Epidermal melanocyte (primary cell): ENCODE measurements around the gene NEK8.
A peak's percentile ranks its signal among the peaks of the same experiment; 100 is the strongest.

Experiments
- DNase-seq: peaks from one replicate; pipeline ENCODE4 v3.0.0; 2011; ENCODE audit warnings: low spot score; ENCODE audit not compliant: insufficient read length

The NEK8 gene

GRCh38 chr17:28728364-28729200 lies at the start of gene NEK8:
TSS of gene NEK8 (plus strand) at chr17:28728788. CDS start at chr17:28728814, 26 bp downstream.
- peak; percentile 93 for DNase-seq

DNA sequence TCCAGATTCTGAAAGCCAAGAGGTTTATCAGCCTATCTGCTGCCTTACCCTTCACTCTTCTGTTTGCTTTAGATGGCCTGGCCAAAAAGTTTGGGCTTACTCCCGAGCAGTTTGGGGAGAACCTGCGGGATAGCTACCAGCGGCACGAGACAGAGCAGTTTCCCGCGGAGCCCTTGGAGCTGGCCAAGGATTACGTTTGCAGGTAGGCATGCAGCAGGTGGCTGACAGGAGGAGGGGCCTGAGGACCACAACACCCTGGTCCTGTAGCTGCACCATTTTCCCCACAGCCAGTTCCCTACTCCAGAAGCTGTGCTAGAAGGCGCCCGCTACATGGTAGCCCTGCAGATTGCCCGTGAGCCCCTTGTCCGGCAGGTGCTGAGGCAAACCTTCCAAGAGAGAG lies 45.9 kb upstream of the NEK8 start:
- DNase-seq: no peak

DNA sequence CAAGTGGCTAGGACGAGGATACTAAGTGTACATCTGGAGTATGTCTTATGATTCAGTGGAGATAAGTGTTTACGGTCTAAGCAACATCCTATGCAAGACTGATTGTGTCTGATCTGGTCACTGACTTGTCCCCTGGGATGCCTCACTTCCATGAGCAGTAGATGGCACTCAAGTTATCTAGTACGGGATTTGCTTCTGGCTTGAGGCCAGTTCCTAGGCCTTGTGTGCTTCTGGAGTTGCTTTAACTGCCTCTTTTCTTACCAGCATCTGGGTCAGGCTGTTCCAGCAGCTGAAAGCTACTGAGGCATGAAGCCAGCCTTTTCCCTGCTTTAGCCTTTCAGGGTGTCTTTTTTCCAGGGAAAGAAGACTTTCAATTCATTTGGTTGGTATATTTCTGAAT lies 43.6 kb upstream of the NEK8 start:
- DNase-seq: no peak

- no peak for DNase-seq
Measured at GRCh38 chr17:28685366-28685765, 43.2 kb upstream of the NEK8 start.

- no peak for DNase-seq
Measured at GRCh38 chr17:28686296-28686695, 42.3 kb upstream of the NEK8 start.

DNA sequence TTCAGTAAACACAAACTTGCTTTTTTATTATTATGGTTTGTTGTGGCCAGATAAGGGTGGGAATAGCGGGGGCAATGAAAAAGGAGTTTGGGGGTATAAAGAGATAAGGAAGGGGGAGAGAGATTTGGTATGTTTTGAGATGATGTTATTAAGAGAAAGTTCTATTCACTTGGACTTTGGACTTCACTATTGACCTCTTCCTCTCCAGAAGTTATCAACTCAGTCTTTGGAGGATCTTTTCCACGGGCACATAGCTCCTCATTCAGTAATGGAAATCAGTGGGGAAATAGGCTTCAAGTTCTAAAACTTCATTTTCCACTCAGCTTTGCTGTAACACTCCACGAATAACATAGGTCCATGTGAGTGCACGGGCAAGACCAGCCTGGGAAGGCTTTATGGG lies 40.1 kb upstream of the NEK8 start:
- no peak for DNase-seq

DNA sequence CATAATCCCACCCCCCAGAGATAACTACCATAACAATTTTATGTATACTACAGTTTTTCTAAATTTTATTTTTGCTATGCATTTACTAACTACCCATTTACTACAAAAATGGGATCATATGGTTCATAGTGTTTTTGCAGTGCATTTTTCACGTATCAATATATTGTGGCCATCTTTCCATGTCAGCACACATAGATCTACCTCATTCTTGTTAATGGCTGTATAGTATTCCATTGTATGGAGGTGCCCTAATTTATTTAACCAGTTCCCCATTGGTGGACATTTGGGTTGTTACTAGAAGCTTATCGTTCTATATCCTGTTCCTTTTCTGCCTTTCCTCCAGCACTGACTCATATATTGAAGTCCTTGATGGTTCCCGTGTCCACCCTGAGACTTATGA lies 39.6 kb upstream of the NEK8 start:
- DNase-seq: no peak

DNA sequence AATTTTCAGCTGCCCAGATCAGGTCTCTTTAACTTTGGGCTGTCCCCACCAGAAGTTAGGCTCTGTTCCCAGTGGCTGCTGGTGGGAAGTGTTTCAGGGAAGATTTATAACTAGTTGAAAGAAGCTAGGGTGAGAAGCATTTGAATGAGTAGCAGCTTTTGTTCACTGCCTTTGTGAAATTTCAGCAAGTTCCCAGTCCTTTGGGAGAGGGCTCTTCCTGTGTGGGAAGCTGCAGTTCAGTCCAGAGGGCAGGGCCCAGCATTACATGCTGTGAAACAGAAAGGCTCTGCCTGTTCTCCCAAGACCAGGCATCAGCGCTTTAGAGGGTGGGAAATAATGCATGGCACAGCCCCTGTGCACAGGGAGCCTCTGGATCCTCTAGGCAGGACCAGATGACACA lies 34.7 kb upstream of the NEK8 start:
- DNase-seq: no peak

DNA sequence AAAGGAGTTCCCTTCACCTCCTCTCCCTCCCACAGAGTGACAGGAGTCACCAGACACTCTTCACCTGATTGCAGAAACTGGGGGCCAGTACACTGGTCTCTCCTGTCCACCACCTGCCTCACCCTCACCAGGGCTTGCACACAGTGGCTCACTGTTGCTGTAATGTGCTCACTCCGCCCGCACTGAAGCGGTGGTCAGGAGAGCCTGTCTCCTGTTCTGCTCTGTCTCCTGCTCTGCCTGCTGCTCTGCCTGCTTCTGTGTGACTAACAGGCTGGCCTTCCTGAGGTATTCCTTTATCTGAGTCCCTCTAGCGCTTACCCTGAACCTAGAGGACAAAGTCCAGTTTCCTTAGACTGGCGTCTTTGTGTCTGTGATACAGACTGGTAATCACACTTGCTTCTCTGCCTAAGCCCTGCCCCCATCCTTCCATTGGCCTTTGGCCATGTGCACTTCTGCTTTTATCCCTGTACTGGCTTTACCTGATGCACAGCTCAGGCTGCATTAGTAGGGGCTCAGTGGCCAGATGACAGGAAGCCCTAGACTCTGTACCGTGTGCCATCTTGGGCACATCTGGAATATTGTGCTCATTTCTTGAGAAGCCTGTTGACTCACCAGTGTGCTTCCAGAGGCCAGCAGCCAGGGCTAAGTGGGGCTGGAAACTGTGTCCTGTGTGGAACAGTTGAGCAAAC lies 30.2 kb upstream of the NEK8 start:
- no peak for DNase-seq

DNA sequence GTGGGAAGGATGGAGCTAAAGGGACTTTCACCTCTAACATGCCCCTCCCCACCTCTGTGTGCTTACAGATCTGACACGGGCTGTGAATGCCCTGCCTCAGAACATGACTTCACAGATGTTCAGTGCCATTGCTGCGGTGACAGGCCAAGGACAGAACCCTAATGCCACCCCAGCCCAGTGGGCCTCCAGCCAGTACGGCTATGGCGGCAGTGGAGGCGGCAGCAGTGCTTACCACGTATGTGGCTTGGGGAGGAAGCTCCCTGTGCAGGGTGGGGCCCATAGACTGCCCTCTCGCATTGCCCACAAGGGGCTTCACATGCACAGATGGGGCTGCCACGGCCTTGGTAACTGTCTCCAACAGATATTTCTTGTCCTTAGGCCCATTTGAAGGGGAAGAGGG lies 28.3 kb upstream of the NEK8 start:
- no peak for DNase-seq

DNA sequence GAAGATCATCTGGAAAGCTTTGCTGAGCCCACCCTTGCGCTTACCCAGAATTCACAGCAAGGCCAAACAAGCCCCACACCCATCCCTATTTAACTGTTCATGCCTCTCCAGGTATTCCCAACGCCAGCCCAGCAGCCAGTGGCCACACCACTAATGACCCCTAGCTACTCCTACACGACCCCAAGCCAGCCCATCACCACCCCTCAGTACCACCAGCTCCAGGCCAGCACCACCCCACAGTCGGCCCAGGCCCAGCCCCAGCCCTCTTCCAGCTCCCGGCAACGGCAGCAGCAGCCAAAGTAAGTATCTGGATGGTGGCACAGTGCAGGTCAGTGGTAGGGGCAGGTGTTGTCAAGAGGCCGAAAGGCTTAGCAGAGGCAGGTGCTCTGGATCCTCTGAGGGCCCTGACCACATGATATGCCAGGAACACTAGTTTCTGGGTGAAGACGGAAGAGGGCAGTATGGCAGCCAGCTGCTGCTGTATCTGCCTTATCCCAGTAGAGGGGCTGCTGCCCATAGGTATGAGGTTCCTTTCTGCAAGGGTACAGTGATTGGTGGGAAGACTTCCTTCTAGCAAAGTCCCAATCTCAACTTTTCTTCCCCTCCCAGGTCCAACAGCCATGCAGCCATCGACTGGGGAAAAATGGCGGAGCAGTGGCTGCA lies 27.6 kb upstream of the NEK8 start:
- no peak for DNase-seq

GRCh38 chr17:28702026-28702751 lies 26.4 kb upstream of the NEK8 start:
- peak; percentile 5 for DNase-seq

- peak; percentile 2 for DNase-seq
Measured at GRCh38 chr17:28702752-28703150, 25.8 kb upstream of the NEK8 start.

GRCh38 chr17:28703552-28704218 lies 24.9 kb upstream of the NEK8 start:
- DNase-seq: peak; percentile 4

DNA sequence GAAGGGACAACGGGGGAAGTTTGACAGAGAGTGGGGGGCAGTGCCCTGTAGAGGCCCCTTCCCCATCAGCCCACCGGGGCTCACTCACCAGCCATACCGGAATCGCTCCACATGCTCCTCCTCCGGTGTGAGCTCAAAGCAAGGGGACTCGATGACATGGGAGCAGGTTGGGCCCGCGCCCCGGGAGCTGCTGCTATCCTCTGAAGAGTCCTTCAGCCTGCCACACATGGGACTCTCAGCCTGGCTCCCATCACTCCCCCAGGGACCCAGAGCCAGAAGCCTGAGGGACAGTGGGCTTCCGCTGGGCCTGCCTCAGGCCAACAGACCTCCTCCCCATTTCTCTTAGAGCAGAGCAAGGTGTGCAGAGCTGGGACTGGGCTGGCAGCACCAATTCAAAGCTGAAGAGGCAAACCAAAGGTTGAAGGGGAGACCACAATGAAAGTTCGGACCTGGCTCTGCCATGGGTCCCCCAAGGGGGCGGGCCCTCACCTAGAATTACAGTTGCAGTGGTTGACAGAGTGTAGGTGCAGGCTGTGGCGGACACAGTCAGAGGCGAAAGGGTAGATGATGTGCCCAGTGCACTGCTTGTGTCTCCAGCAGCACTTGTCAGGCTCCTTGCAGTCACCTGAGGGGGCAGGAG lies 24.2 kb upstream of the NEK8 start:
- DNase-seq: peak; percentile 3

DNA sequence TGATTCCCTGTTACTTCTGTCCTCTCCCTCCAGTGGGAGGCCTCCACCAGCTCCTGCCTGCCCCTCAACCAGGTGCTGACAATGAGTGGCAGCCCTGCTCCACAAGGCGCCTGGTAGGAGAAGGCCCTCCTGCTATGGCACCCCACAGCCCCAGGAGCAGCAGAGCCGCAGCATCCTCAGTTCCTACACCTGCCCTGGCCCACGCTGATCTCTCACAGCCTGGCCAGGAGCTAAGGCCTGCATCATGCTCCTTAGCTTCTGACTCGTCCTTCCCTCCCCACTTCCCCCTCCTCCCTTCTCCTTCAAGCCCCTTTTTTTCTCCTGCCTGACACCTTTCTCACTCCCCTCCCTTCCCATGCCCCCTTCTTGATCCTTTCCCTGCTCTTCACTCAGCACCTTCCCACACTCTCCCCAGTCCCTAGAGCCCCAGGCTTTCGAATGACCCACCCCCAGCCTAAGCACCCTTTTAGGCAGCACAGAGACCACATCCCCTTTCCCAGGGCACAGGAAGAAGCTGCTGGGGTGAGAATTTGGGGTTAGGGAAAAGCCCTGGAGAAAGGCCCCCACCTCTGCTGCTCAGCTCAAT lies 23.4 kb upstream of the NEK8 start:
- peak; percentile 0 for DNase-seq

DNA sequence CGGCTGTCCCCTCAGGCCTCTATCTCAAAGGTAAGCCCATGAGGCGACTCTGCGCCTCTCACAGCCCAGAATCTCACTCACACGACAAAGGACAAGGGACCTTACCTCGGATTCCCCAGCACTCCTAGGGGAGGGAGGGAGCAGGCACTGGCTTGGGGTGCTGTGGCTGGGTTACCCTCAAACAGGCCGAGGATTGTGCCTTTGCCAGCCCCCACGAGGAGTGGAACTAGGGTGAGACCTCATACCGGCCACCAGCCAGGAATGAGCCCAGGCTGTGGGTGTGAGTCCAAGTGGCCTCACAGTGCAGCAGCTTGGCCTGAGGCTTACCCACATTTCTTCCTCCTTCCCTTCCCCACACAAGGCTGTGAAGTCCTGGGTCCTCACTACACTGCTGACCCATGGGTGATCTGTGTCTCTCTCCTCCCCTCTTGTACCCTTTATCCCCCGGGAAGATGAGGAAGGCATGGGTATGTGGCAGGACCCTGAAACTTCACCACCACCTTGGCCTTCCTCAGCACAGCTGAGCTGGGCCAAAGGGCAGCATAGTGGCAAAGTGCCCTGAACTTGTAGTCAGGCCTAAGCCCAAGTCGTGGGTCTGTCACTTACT lies 22.8 kb upstream of the NEK8 start:
- peak; percentile 12 for DNase-seq

DNA sequence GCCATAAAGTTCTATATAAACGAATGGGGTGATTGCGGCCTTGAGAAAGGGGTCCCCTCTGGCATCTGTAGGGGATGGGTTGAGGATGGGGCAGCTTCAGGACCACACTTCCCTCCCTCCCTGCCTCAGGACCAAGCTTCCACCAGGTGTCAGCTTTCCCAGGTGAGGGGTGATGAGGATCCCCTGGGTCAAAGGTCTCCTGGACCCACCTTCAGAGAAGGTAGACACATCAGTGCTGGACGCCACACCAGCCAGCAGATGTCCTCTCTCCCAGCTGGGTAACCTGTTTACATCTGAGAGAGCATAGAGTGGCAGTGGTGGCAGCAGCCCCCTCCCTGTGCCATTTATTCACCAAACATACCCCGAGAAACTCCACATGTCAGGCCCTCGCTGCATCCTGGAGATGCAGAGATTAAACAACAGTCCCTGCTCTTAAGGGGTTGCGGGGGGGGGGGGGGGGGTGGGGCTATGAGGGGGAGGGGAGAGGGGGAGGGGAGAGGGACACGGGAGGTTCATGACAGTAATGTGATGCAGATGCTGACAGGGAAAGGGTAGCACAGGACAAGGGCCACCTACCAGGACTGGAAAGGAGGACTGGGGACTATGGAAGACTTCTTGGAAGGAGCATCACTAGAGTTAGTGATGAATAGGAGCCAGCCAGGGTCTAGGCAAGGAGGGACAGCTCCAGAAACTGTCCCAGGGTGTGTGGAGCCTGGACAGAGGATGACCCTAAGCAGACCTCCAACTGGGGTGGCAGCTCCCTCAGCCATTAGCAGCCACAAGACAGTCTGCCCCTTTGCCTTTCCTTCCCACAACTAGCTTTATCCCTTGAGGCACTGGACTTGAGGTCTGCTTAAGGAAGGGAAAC lies 21.9 kb upstream of the NEK8 start:
- DNase-seq: peak; percentile 9

DNA sequence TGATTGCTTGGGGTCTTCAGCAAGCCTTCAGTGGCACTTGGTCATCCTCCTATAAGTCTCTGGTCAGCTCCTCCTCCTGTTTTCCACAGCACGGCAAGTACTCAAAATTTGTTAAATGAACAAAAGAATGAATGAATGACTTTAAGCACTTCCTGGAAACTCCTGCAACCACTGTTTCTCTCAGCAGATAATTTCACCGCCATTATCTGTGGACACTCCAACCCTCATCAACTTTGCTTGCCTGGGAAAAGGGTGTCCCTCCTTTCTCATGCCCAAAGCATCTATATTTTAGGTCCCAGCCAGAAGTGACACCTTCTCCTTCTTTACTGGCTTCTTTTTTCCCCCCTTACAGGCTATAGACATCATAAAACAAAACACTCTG lies 21.3 kb upstream of the NEK8 start:
- DNase-seq: no peak
